AG09319 (cell line): Measurements from ENCODE around the gene PAFAH1B2.

ENCODE experiments used
- DNase-seq: peaks from one replicate; pipeline ENCODE4 v3.0.0-alpha.2; 2010; ENCODE audit warnings: low read depth; ENCODE audit errors: extremely low read depth
- TF ChIP-seq, protein P1 (sequence below): IDR thresholded peaks from 2 replicates; pipeline ENCODE4 v1.5.1; 2011; ENCODE audit warnings: low read depth, mild to moderate bottlenecking, inconsistent platforms, low read length, moderate library complexity

Gene PAFAH1B2

GRCh38 chr11:117198613-117199012 is 54.5 kb downstream of the PAFAH1B2 start:
- no peak for DNase-seq
- TF ChIP-seq, protein P1, sequence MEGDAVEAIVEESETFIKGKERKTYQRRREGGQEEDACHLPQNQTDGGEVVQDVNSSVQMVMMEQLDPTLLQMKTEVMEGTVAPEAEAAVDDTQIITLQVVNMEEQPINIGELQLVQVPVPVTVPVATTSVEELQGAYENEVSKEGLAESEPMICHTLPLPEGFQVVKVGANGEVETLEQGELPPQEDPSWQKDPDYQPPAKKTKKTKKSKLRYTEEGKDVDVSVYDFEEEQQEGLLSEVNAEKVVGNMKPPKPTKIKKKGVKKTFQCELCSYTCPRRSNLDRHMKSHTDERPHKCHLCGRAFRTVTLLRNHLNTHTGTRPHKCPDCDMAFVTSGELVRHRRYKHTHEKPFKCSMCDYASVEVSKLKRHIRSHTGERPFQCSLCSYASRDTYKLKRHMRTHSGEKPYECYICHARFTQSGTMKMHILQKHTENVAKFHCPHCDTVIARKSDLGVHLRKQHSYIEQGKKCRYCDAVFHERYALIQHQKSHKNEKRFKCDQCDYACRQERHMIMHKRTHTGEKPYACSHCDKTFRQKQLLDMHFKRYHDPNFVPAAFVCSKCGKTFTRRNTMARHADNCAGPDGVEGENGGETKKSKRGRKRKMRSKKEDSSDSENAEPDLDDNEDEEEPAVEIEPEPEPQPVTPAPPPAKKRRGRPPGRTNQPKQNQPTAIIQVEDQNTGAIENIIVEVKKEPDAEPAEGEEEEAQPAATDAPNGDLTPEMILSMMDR: no peak

DNA sequence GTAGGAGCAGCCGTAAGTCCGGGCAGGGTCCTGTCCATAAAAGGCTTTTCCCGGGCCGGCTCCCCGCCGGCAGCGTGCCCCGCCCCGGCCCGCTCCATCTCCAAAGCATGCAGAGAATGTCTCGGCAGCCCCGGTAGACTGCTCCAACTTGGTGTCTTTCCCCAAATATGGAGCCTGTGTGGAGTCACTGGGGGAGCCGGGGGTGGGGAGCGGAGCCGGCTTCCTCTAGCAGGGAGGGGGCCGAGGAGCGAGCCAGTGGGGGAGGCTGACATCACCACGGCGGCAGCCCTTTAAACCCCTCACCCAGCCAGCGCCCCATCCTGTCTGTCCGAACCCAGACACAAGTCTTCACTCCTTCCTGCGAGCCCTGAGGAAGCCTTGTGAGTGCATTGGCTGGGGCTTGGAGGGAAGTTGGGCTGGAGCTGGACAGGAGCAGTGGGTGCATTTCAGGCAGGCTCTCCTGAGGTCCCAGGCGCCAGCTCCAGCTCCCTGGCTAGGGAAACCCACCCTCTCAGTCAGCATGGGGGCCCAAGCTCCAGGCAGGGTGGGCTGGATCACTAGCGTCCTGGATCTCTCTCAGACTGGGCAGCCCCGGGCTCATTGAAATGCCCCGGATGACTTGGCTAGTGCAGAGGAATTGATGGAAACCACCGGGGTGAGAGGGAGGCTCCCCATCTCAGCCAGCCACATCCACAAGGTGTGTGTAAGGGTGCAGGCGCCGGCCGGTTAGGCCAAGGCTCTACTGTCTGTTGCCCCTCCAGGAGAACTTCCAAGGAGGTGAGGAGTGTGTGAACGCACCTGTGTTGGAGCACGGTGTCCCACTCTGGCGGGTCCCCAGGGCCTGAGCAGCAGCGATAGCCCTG is 55.2 kb downstream of the PAFAH1B2 start, which contains the start of gene TAGLN:
TSS of gene TAGLN (plus strand) at position 318 of the 863 bp plus-strand sequence. CDS start 3,644 bp downstream, outside the sequence.
- TF ChIP-seq, protein P1: no peak
- DNase-seq: peak; percentile 85

DNA sequence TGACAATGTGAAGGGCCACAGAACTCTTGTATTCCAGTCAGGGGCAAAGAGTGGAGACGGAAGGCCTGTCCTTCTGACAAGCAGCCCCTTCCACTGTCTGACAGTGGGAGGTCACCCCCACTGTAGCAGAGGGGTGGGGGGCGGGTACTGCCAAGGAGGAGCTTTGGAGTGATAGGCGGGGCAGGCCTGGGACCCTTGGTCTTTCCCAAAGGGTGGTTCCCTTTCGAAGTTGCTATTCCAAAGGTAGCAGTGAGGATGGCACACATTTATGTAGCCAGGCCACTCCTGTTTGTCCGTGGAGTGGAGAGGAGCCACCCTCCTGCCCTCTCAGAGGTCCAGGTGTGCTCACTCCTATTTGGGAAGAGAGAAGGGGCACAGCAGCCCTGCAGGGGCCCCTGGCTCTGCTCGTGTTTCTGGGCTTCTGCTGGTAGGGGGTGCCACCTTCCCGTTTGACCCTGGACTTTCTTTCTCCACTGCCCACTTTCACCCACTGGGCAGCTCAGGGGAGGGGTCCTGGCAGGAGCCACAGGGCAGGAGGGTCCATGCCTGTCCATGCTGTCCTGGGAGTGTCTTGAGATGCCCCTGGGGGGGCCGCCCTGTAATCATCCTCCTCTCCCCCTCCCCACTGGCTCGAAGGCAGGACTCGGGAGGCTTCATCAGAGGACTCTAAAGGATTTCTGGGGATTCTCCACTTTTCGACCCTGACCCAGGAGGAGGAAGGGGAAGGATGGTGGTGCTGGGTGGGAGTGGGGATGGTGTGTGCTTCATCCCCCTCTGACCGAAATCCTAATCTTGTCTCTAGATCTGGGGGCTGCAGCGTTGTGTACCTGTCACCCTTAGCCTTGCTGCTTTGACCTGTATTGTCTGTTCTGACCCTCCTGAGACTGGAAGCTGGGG is 56.1 kb downstream of the PAFAH1B2 start:
- no peak for DNase-seq
- TF ChIP-seq, protein P1: no peak

DNA sequence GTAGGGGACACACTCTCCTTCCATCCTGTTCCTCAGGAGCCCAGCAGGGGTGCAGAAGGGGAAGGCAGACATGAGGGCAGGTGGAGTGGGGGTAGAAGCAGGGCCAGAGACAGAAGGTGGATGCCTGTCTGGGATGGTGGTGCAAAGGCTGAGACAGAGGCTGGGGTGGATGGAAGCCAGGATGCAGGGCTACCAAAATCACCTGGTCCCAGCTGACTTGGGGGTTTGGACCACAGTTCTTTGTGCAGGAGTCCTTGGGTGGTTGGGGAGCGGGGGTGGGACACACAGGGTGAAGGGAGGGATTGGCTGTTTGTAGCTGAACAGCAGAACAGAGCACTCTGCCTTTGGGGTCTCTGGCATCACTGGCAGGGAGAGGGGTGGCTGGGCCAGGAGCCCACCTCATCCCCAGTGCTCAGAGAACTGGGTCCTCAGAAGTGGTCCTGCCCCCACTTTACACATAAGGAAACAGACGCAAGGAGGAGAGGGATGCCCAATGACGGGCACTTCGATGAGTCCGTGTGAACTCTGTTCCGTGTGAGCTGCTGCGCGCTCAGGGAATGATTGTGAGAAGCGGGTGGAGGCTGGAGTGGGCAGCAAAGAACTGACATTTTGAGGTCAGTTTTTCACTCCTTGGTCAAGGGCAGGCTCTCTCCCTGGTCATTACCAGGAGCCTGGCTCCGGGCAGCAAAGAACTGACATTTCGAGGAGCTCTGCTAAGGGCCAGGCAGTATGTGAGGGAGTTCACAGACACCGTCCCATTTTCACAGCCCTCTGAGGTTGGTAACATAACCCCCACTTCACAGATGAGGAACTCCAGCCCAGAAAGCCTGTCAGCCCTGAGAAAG is 56.9 kb downstream of the PAFAH1B2 start:
- TF ChIP-seq, protein P1: no peak
- no peak for DNase-seq

GRCh38 chr11:117201658-117202305 is 57.7 kb downstream of the PAFAH1B2 start:
- TF ChIP-seq, protein P1: no peak
- no peak for DNase-seq

DNA sequence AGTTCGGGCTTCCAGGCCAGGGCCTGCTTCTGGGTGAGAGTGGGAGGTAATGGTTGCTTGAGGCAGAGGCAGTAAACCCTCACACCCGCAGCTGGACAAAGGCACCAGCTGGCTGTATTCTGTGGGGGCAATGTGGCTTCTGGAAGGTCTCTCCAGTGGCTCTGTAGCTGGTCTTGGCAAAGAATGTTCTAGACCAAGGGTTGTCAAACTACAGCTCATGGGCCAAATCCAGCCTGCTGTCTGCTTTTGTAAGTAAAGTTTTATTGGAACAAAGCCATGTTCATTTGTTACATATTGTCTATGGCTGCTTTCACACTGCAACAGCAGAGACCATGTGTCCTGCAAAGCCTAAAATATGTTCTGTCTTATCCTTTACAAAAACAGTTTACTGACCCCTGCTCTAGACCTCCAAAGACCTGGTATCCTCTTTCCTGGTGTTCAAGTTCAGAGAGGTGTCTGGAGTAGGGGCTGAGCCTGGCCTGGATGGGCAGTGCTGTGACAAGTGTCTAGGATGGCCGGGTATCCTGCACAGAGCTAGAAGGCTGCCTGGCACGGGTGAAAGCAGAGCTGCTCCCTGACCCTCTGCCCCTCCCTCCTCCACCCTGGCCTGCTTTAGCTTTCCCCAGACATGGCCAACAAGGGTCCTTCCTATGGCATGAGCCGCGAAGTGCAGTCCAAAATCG is 58.4 kb downstream of the PAFAH1B2 start:
- no peak for DNase-seq
- TF ChIP-seq, protein P1: no peak
